HL-60 (cell line): ENCODE measurements around the gene GLTP.

Source experiments
- DNase-seq, 2 experiments: peaks; one replicate each; pipeline ENCODE4 v3.0.0-alpha.2; 2010 to 2020; ENCODE audit warnings: low read depth in 1 of 2, low spot score in 1 of 2
- H3K27ac ChIP-seq: fragments of 250-450 bp; sonication (Bioruptor Pico); replicated peaks from 2 replicates; pipeline ENCODE4 v1.5.1; 2020; ENCODE audit warnings: mild to moderate bottlenecking, moderate library complexity
- H3K27me3 ChIP-seq: fragments of 250-450 bp; sonication (Bioruptor Pico); 2 replicates; pipeline ENCODE4 v1.5.1; 2021; ENCODE audit warnings: mild to moderate bottlenecking, moderate library complexity; ENCODE audit not compliant: insufficient read depth, poor library complexity, severe bottlenecking
- H3K4me3 ChIP-seq: replicated peaks from 2 replicates; pipeline ENCODE4 v1.5.1; 2011; ENCODE audit warnings: mild to moderate bottlenecking, control low read depth, low read length; ENCODE audit not compliant: insufficient read depth
- CTCF ChIP-seq: IDR thresholded peaks from one replicate; pipeline ENCODE4 v1.5.1; 2011; ENCODE audit warnings: low read length, control low read depth, inconsistent platforms; ENCODE audit not compliant: insufficient read depth
- GABPA ChIP-seq: IDR thresholded peaks from 2 replicates; pipeline ENCODE4 v1.6.1; 2012; ENCODE audit warnings: low read depth
- POLR2AphosphoS5 ChIP-seq: IDR thresholded peaks from 2 replicates; pipeline ENCODE4 v1.6.1; 2012; ENCODE audit warnings: low read depth
- REST ChIP-seq: IDR thresholded peaks from 2 replicates; pipeline ENCODE4 v1.6.1; 2012; ENCODE audit warnings: low read depth; ENCODE audit not compliant: insufficient replicate concordance
- SPI1 ChIP-seq: IDR thresholded peaks from 2 replicates; pipeline ENCODE4 v1.6.1; 2012; ENCODE audit warnings: low read depth, mild to moderate bottlenecking, borderline replicate concordance

GLTP gene

DNA sequence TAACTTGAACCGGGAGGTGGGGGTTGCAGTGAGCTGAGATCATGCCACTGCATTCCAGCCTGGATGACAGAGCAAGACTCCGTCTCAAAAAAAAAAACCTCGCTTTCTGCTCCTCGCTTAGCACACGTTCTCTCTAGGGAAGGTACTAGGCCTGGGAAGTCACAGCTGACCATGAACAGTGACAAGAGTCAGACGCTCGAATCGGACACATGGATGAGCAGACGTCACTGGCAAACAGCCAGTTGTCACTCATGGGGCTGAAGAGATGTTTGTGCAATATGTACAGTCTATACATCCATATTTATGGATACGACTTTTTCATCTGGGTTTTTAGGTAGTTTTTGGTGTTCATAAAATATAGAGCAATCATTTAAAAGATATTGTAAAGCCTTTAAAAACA lies 39.1 kb upstream of the GLTP start:
- no peak for DNase-seq
- H3K27ac ChIP-seq: no peak overlapping the region
- no peaks in the 10 kb centered on the region for H3K27me3 ChIP-seq
- TF ChIP-seq SPI1 (no peak), GABPA (no peak), POLR2AphosphoS5 (no peak), REST (no peak)
- no peak overlapping the region for H3K4me3 ChIP-seq

GRCh38 chr12:109916045-109916444 lies 35.7 kb upstream of the GLTP start:
- H3K27ac ChIP-seq: no peak overlapping the region
- no peak for DNase-seq
- no peak for TF ChIP-seq POLR2AphosphoS5
- no peak for TF ChIP-seq CTCF
- TF ChIP-seq GABPA: no peak
- no peak for TF ChIP-seq SPI1
- TF ChIP-seq REST: no peak

DNA sequence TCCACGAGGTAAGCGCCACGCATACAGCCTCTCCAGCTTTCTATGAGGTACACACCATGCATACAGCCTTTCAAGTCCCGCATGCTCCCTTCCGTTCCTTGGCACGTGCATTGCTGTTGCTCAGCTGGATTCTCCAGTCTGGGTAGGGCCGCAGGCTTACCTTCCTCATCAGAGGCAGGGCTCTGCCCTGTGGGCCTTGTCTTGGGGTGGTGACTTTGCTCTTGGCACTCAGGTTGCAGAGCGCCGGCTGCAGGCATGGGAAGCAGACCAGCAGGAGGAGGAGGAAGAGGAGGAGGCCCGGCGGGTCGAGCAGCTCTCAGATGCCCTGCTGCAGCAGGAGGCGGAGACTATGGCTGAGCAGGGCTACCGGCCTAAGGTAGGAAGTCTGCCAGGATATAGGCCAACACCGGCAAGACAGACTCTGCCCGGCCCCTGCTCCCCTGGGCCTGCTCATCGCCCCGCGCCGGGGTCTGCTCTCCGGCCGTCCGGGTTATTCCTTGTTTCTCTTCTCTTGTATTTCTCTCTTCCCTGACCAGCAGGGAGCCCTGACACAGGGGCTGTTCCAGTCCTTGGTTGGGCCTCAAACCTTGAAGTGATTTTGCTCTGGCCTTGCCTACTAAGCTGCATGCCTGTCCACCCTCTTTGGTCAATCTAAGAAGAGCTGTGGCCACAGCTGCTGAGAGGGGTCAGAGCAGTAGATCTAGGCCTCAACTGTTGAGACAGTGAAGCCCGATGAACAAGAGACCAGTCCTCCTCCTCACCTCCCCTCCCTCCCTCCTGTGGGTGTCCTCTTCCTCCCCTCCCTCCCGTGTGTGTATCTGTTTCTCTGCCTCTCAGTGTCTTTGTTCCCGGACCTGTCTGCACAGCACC lies 35.1 kb upstream of the GLTP start:
- no peak for DNase-seq
- Histone ChIP-seq H3K4me3 (no peak overlapping the region), H3K27me3 (no peaks in the 10 kb centered on the region), H3K27ac (no peak overlapping the region)
- no peak for TF ChIP-seq CTCF
- TF ChIP-seq SPI1: no peak
- TF ChIP-seq GABPA: no peak
- no peak for TF ChIP-seq POLR2AphosphoS5
- no peak for TF ChIP-seq REST

More at GRCh38 chr12:109916045-109916444, 35.7 kb upstream of the GLTP start:
- no peaks in the 10 kb centered on the region for H3K27me3 ChIP-seq
- H3K4me3 ChIP-seq: no peak overlapping the region
